HG03442 (cell line): ENCODE measurements around the gene EIF2B1.
"Not testable (repeated sequence)": the region's sequence is repeated elsewhere in the genome, so short reads cannot be mapped to it uniquely, and the experiment has no call there.

Experiments used
- ATAC-seq: cut with Tn5 transposase; IDR thresholded peaks from one replicate; pipeline ENCODE4 v1.9.1; 2021; ENCODE audit warnings: mild to moderate bottlenecking, moderate library complexity; ENCODE audit not compliant: unreplicated experiment

Gene EIF2B1

GRCh38 chr12:123621101-123621500 lies 12.4 kb downstream of the EIF2B1 start:
- ATAC-seq: no peak

GRCh38 chr12:123617580-123617979 lies 15.9 kb downstream of the EIF2B1 start:
- no peak for ATAC-seq

GRCh38 chr12:123617144-123617543 lies 16.3 kb downstream of the EIF2B1 start:
- ATAC-seq: no peak

GRCh38 chr12:123614531-123614930 lies 19.0 kb downstream of the EIF2B1 start:
- ATAC-seq: no peak

- no peak for ATAC-seq
These were observed 19.4 kb downstream of the EIF2B1 start for GRCh38 chr12:123614110-123614509.

GRCh38 chr12:123608182-123608581 lies 25.3 kb downstream of the EIF2B1 start:
- ATAC-seq: no peak

GRCh38 chr12:123607756-123608155 lies 25.7 kb downstream of the EIF2B1 start:
- no peak for ATAC-seq

- not testable (repeated sequence) for ATAC-seq
These were observed 30.0 kb downstream of the EIF2B1 start for GRCh38 chr12:123603495-123603894.

- no peak for ATAC-seq
These were observed 30.8 kb downstream of the EIF2B1 start for GRCh38 chr12:123602651-123603195.

GRCh38 chr12:123601602-123602489 lies 31.6 kb downstream of the EIF2B1 start, which contains the start of gene DDX55:
TSS of gene DDX55 (plus strand) at chr12:123602099. CDS start at chr12:123602149, 50 bp downstream.
- ATAC-seq: peak; percentile 80

GRCh38 chr12:123599721-123600120 lies 33.8 kb downstream of the EIF2B1 start:
- ATAC-seq: no peak

- ATAC-seq: no peak
These were observed 34.2 kb downstream of the EIF2B1 start for GRCh38 chr12:123599310-123599709.

GRCh38 chr12:123598522-123598921 lies 35.0 kb downstream of the EIF2B1 start:
- ATAC-seq: no peak

- ATAC-seq: no peak
These were observed 36.4 kb downstream of the EIF2B1 start for GRCh38 chr12:123597100-123597499.

GRCh38 chr12:123595729-123596128 lies 37.8 kb downstream of the EIF2B1 start:
- ATAC-seq: no peak

GRCh38 chr12:123591702-123592481 lies 41.6 kb downstream of the EIF2B1 start:
- no peak for ATAC-seq

- ATAC-seq: no peak
These were observed 52.7 kb downstream of the EIF2B1 start for GRCh38 chr12:123580772-123581171.

- ATAC-seq: not testable (repeated sequence)
These were observed 54.7 kb downstream of the EIF2B1 start for GRCh38 chr12:123578829-123579228.

- ATAC-seq: no peak
These were observed 55.2 kb downstream of the EIF2B1 start for GRCh38 chr12:123578243-123578642.

GRCh38 chr12:123576611-123577010 lies 56.9 kb downstream of the EIF2B1 start:
- no peak for ATAC-seq

- no peak for ATAC-seq
These were observed 59.6 kb downstream of the EIF2B1 start for GRCh38 chr12:123573870-123574269.
